ENCODE measurements around the gene DLG2. TPM values are rescaled to one million over a fixed set of nuclear protein-coding genes. Genes with fewer than 3 reads are reported as not detected.
A peak's percentile ranks its signal among the peaks of the same experiment; 100 is the strongest.

Gene DLG2
- total and polyA plus RNA-seq, 9 of the 15 experiments (the other 6 are each of a cell fraction or from before 2014, with no cell fraction given) = 0.52 to 1.6 (median 0.95) TPM

- TF ChIP-seq, protein P1, sequence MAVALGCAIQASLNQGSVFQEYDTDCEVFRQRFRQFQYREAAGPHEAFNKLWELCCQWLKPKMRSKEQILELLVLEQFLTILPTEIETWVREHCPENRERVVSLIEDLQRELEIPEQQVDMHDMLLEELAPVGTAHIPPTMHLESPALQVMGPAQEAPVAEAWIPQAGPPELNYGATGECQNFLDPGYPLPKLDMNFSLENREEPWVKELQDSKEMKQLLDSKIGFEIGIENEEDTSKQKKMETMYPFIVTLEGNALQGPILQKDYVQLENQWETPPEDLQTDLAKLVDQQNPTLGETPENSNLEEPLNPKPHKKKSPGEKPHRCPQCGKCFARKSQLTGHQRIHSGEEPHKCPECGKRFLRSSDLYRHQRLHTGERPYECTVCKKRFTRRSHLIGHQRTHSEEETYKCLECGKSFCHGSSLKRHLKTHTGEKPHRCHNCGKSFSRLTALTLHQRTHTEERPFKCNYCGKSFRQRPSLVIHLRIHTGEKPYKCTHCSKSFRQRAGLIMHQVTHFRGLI (CRISPR knock-in tag; IDR thresholded peaks at IDR 0.05) = no peak
- TF ChIP-seq ZNF764 (CRISPR knock-in tag; IDR thresholded peaks at IDR 0.05; ENCODE audit: low read depth) (no peak), HMG20A (CRISPR knock-in tag; conservative IDR thresholded peaks at IDR 0.05) (no peak), THRAP3 (IDR thresholded peaks at IDR 0.05; ENCODE audit: borderline replicate concordance) (no peak), MCM5 (IDR thresholded peaks at IDR 0.05; ENCODE audit: low read depth) (no peak), FOS (IDR thresholded peaks at IDR 0.05; ENCODE audit: extremely low read depth, insufficient read length) (no peak), ZNF280A (IDR thresholded peaks at IDR 0.05; ENCODE audit: low read depth, partially characterized antibody) (no peak), SNRNP70 (optimal IDR thresholded peaks at IDR 0.05; ENCODE audit: low read depth, low read length) (no peak), ZKSCAN8 (CRISPR knock-in tag; IDR thresholded peaks at IDR 0.05) (no peak), PRPF4 (IDR thresholded peaks at IDR 0.05; ENCODE audit: insufficient read depth, low read depth, low read length, poor library complexity, severe bottlenecking) (no peak), RAD21 (CRISPR knock-in tag; conservative IDR thresholded peaks at IDR 0.05 in 1 of 2, IDR thresholded peaks at IDR 0.05 in 1 of 2) (0 out of 4 replicates have a peak, but pooled peaks of 1 of the 2 experiments have one; percentile 22), RBBP5 (IDR thresholded peaks at IDR 0.05; ENCODE audit: borderline replicate concordance, insufficient read depth, low read length, poor library complexity, severe bottlenecking) (peak; percentile 72)
- TF ChIP-seq, protein P2, sequence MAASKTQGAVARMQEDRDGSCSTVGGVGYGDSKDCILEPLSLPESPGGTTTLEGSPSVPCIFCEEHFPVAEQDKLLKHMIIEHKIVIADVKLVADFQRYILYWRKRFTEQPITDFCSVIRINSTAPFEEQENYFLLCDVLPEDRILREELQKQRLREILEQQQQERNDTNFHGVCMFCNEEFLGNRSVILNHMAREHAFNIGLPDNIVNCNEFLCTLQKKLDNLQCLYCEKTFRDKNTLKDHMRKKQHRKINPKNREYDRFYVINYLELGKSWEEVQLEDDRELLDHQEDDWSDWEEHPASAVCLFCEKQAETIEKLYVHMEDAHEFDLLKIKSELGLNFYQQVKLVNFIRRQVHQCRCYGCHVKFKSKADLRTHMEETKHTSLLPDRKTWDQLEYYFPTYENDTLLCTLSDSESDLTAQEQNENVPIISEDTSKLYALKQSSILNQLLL (CRISPR knock-in tag; IDR thresholded peaks at IDR 0.05; ENCODE audit: borderline replicate concordance) = no peak
- TF ChIP-seq, protein P3, sequence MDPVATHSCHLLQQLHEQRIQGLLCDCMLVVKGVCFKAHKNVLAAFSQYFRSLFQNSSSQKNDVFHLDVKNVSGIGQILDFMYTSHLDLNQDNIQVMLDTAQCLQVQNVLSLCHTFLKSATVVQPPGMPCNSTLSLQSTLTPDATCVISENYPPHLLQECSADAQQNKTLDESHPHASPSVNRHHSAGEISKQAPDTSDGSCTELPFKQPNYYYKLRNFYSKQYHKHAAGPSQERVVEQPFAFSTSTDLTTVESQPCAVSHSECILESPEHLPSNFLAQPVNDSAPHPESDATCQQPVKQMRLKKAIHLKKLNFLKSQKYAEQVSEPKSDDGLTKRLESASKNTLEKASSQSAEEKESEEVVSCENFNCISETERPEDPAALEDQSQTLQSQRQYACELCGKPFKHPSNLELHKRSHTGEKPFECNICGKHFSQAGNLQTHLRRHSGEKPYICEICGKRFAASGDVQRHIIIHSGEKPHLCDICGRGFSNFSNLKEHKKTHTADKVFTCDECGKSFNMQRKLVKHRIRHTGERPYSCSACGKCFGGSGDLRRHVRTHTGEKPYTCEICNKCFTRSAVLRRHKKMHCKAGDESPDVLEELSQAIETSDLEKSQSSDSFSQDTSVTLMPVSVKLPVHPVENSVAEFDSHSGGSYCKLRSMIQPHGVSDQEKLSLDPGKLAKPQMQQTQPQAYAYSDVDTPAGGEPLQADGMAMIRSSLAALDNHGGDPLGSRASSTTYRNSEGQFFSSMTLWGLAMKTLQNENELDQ (CRISPR knock-in tag; IDR thresholded peaks at IDR 0.05; ENCODE audit: borderline replicate concordance) = no peak
- TF ChIP-seq, protein P4, sequence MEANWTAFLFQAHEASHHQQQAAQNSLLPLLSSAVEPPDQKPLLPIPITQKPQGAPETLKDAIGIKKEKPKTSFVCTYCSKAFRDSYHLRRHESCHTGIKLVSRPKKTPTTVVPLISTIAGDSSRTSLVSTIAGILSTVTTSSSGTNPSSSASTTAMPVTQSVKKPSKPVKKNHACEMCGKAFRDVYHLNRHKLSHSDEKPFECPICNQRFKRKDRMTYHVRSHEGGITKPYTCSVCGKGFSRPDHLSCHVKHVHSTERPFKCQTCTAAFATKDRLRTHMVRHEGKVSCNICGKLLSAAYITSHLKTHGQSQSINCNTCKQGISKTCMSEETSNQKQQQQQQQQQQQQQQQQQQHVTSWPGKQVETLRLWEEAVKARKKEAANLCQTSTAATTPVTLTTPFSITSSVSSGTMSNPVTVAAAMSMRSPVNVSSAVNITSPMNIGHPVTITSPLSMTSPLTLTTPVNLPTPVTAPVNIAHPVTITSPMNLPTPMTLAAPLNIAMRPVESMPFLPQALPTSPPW (CRISPR knock-in tag; IDR thresholded peaks at IDR 0.05) = no peak
- TF ChIP-seq, protein P5, sequence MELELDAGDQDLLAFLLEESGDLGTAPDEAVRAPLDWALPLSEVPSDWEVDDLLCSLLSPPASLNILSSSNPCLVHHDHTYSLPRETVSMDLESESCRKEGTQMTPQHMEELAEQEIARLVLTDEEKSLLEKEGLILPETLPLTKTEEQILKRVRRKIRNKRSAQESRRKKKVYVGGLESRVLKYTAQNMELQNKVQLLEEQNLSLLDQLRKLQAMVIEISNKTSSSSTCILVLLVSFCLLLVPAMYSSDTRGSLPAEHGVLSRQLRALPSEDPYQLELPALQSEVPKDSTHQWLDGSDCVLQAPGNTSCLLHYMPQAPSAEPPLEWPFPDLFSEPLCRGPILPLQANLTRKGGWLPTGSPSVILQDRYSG (tag; conservative IDR thresholded peaks at IDR 0.05; ENCODE audit: low read depth) = no peak
These were observed 20.6 kb upstream of the DLG2 start, which contains the start of gene TMEM126A (continued) for GRCh38 chr11:85647604-85648299.

Data from K562 (cell line).